HG03159 (cell line): ENCODE results near the gene FANCC.

Experiments
- ATAC-seq: cut with Tn5 transposase; IDR thresholded peaks from one replicate; pipeline ENCODE4 v1.9.1; 2021; ENCODE audit warnings: mild to moderate bottlenecking, moderate library complexity; ENCODE audit not compliant: unreplicated experiment

The FANCC gene

GRCh38 chr9:95155220-95155619 lies 162.3 kb downstream of the FANCC start:
- ATAC-seq = no peak

DNA sequence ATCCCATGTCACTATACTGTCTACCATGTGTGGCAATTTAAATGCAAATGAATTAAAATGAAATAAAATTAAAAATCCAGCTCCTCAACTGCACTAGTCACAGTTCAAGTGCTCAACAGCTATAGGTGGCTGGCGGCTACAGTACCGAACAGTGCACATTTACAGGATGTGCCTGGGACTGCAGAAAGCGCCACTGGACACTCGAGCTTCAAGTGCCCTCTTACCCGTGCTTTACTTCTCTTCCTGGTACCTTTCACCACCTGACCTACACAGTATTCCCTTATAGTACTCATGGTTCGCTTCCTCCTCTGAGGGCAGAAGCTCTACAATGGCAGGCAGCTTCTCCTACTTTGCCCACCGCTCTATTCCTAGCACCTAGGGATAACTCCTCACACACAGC lies 166.6 kb downstream of the FANCC start:
- no peak for ATAC-seq

- no peak for ATAC-seq
These were observed 169.3 kb downstream of the FANCC start for GRCh38 chr9:95148208-95148520.

DNA sequence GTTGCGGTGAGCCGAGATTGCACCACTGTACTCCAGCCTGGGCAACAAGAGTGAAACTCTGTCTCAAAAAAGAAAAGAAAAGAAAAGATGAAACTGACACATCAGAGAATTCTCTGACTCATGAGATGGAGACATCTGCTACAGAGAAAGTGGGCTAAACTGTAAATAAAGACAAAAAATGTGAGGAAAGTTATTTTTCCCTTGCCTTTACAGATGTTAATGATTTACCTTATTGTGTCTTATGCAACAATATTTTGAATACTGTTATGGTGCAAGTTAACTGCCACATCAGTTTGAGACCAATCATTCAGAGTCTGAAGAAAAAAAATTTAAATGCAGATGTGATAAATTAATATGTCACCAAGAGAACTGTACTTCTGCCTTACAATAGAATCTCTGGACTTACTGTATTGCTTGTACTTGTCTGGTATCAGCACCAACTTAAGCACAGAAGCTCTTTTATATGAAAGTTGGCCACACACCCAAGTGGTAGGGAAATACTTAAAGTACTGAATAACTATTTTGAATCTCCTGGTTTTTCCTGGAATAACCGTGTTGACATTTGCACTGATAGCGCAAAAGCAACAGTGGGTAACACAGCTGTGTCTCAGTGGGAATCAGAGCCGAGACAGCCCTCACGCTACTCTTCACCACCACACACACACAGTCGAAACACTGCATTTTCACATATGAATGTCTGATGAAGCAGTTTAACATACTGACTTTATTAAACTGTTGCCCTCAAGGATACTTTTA lies 169.9 kb downstream of the FANCC start:
- ATAC-seq = no peak

DNA sequence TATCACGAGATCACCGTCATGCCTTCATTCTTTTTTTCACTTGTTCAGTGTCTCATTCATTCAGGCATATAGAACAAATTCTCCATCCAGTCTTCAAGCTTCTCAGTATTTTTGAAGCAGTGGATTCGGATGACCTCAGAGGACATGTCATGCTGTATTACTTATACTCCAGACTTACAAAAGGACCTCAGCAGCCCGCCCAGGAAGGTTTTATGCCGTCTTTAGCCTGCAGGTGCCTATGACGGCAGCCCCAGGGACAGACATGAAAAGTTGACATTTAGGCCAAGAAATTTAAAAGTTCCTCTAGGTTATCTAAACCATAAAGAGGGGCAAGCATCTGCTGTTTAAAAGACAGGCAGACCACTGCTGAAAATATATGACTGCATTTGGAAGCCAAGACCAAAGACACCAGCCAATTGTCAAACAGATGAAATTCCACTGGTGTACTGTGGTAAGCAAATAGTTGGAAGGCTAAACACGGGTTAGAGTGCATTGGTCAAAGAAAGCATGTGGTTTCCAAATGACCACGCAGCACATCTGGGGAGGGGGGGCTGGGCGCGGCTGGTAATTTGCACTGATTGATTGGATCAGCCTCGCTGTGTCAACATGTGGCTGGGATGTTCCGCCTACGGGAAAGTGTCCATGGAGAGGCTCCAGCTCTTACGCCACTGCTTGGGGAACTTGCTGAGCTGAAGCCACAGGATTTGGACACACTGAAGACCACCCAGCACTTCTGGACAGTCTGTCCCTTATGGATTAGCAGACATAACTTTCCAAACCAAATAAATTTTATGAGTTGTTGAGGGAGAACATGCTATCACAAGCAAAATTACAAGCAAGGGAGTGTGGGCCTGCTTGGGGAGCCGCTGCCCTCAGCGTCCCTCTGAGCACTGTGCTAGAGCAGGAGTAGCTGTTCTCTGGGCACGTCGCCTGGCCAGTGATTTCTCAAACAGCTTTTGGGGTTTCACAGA lies 173.6 kb downstream of the FANCC start:
- ATAC-seq = no peak

- ATAC-seq = no peak
These were observed 174.8 kb downstream of the FANCC start for GRCh38 chr9:95142728-95143127.

DNA sequence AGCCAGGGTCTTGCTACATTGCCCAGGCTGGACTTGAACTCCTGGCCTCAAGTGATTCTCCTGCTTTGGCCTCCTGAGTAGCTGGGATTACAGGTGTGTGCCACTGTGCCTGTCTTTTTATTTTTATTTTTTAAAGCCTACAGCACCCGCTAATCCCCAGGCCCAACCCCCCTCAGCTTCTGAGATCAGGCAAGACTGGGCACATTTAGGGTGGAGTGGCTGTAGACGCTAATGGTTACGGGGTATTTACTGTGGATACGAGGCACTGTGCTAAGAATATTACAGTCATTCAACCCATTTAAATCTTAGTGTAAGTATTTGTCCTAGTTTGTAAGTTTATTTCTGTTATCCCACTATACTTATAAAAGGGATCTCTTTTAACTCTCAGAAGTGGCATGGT lies 175.2 kb downstream of the FANCC start:
- ATAC-seq = no peak

DNA sequence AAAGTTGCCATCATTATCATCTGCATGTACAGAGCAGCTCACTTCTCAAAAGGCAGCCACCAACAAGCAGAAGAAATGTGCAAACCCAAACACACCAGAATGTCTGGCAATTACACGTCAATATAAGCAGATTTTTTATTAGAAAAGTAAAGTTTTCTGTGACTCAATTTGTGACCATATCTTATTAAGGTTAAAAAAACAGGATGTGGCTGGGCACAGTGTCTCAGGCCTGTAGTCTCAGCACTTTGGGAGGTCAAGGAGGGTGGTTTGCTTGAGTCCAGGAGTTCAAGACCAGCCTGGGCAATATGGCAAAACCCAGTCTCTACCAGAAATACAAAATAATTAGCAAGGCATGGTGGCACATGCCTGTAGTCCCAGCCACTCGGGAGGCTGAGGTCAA lies 176.7 kb downstream of the FANCC start:
- ATAC-seq = no peak

DNA sequence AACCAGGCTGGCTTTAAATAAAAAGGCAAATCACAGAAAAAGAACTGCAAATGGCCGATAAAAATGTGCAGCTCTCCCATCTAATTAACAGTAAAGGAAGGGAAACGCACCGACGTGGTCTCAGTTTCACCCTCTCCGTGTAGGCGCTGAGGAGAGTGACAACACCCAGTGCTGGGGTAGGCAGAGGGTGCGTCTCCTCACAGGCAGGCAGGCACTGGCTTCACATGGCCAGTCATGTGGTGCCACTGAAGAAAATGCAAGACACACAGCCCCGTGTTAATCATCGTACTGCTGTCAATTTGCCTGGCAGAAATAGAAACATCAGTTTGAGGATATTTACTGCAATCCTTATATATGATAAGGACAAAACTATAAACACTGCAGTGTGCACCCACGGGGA lies 178.4 kb downstream of the FANCC start:
- ATAC-seq = no peak

GRCh38 chr9:95138474-95138873 lies 179.0 kb downstream of the FANCC start:
- no peak for ATAC-seq

- no peak for ATAC-seq
These were observed 179.8 kb downstream of the FANCC start for GRCh38 chr9:95137587-95138145.

GRCh38 chr9:95135756-95136155 lies 181.8 kb downstream of the FANCC start:
- ATAC-seq = no peak

DNA sequence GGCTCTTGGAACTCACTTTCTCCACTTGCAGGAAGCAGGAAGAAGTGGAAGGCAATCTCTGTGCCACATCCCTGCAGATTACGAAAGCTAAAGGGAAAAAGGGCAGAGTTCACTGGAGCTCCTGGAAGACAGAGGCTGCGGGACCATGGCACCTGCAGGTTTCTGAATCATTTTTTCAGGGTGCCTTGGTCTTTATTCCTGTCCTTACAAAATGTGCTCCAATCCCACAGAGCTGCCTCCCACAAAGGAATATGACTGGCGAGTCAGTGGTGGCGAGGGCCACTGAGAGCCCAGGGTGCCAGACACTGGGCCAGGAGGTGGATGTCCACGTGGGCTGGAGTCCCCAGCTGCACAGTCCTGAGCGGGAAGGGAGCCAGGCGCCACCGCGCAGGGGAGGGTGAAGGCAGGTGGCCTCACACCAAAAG lies 183.0 kb downstream of the FANCC start:
- ATAC-seq = no peak

- ATAC-seq = no peak
These were observed 184.2 kb downstream of the FANCC start for GRCh38 chr9:95133325-95133705.

- ATAC-seq = no peak
These were observed 184.9 kb downstream of the FANCC start for GRCh38 chr9:95132366-95133324.

GRCh38 chr9:95131023-95131943 lies 186.2 kb downstream of the FANCC start:
- ATAC-seq = no peak

GRCh38 chr9:95130484-95130883 lies 187.0 kb downstream of the FANCC start:
- ATAC-seq = no peak

DNA sequence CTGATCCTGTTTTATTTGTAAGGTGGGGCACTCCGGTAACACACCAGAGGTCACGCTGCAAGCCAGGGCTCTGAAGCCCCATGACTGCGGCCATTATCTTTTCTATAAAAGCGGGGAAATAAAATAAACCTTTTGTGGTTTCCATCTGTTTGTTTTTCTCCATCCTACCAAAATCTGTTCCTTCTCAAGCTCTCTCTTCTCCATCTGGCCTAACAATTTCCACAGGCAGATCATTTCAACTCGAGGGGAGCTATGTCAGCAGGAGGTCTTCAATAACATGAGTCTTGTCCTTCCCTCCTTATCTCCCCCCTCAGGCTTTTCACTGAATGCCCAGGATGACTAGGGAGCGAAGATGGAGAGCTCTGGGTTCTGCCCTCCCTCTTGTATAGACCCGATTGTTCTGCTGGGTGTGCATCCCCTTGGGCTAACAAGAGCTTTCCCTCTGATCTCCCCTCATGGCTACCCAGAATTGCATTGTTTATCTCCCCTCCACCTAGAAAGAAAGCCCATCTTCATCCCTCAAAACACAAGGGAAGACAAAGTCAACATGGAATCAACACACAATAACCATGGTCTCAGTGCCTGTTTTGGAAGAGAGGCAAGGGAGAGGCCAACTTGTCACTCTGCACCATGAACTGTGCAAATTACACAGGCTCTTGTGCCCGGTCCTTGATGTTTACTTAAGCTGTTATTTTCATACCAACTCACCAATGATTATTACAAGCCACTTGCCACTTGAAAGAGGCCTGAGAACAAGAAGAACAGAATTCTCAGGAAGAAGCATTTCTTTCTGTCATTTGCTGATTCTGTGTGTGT lies 187.8 kb downstream of the FANCC start:
- ATAC-seq = no peak

GRCh38 chr9:95128177-95128524 lies 189.4 kb downstream of the FANCC start:
- ATAC-seq = no peak
